Endodermal cell (in vitro differentiated cells): Measurements from ENCODE around the gene PRIM1. TPM values are rescaled to one million over a fixed set of nuclear protein-coding genes. Genes with fewer than 3 reads are reported as not detected.
A peak's percentile ranks its signal among the peaks of the same experiment; 100 is the strongest.
"Not testable (repeated sequence)": the region's sequence is repeated elsewhere in the genome, so short reads cannot be mapped to it uniquely, and the experiment has no call there.

Experiments
- DNase-seq: peaks from one replicate; pipeline ENCODE4 v3.0.0-alpha.2; 2017
- H3K27ac ChIP-seq: 2 replicates; pipeline ENCODE4 v1.5.1; 2013; ENCODE audit warnings: mild to moderate bottlenecking, low read depth, low read length, moderate library complexity
- H3K27me3 ChIP-seq: 2 replicates; pipeline ENCODE4 v1.6.1; 2013; ENCODE audit warnings: mild to moderate bottlenecking, low read length, moderate library complexity; ENCODE audit not compliant: insufficient read depth, control insufficient read depth, poor library complexity, severe bottlenecking
- H3K36me3 ChIP-seq: 2 replicates; pipeline ENCODE4 v1.7.0; 2013; ENCODE audit warnings: mild to moderate bottlenecking, low read length, moderate library complexity; ENCODE audit not compliant: control insufficient read depth, insufficient read depth
- H3K4me1 ChIP-seq: one replicate; pipeline ENCODE4 v1.7.0; 2013; ENCODE audit warnings: low read length; ENCODE audit not compliant: control insufficient read depth, insufficient read depth
- H3K4me3 ChIP-seq: 2 replicates; pipeline ENCODE4 v1.5.1; 2013; ENCODE audit warnings: mild to moderate bottlenecking, low read length, moderate library complexity
- H3K9ac ChIP-seq: 2 replicates; pipeline ENCODE4 v1.6.1; 2013; ENCODE audit warnings: mild to moderate bottlenecking, low read length, moderate library complexity; ENCODE audit not compliant: poor library complexity, severe bottlenecking; ENCODE audit errors: extremely low read depth
- H3K9me3 ChIP-seq: 2 replicates; pipeline ENCODE4 v1.6.1; 2013; ENCODE audit warnings: mild to moderate bottlenecking, low read length, moderate library complexity; ENCODE audit not compliant: control insufficient read depth
- H3K27ac Mint-ChIP-seq: 2 replicates; pipeline ENCODE4 v1.8.0; 2020; ENCODE audit warnings: mixed read lengths
- H3K27me3 Mint-ChIP-seq: 2 replicates; pipeline ENCODE4 v1.8.0; 2021; ENCODE audit warnings: mild to moderate bottlenecking, mixed read lengths; ENCODE audit not compliant: insufficient read depth
- H3K36me3 Mint-ChIP-seq: 2 replicates; pipeline ENCODE4 v1.8.0; 2020; ENCODE audit warnings: low read depth, mixed read lengths
- H3K4me1 Mint-ChIP-seq: 2 replicates; pipeline ENCODE4 v1.8.0; 2020; ENCODE audit warnings: mixed read lengths
- H3K4me3 Mint-ChIP-seq: 2 replicates; pipeline ENCODE4 v1.8.0; 2020; ENCODE audit warnings: mild to moderate bottlenecking, moderate library complexity, mixed read lengths
- H3K9me3 Mint-ChIP-seq: 2 replicates; pipeline ENCODE4 v1.8.0; 2020; ENCODE audit warnings: mild to moderate bottlenecking, mixed read lengths
- WGBS, 2 experiments: methylation state at CpG; one replicate each; pipeline versions ENCODE4 v1.1.5 to v1.1.7; 2013; ENCODE audit warnings: missing lambda C conversion rate in 2 of 2, mixed read lengths in 1 of 2; ENCODE audit not compliant: insufficient coverage in 1 of 2, insufficient read length in 1 of 2; 5-methylcytosine and 5-hydroxymethylcytosine counted together
- long read RNA-seq, 4 experiments: library from polyadenylated mRNA in 2 of 4; library from RNA in 1 of 4; library from capped mRNA in 1 of 4; stranded (forward) in 3 of 4; unstranded in 1 of 4; transcript quantifications; one replicate each; pipeline ENCODE4 v2.0.0, GENCODE V29; 2020 to 2021; ENCODE audit warnings: inconsistent platforms in 1 of 4
- polyA plus RNA-seq, 2 experiments: library from polyadenylated mRNA; stranded (reverse); fragments of 50-300 nt; gene quantifications; one replicate each; pipeline ENCODE4 v1.2.3, GENCODE V29; 2013
- total RNA-seq, 2 donors: library from RNA; stranded (reverse); fragmentation: NEBNext Ultra II Directional in 1 of 2; extraction: Animal tissue kit (Norgen Biotek cat#: 25700) in 1 of 2; gene quantifications; 2 replicates in 1 of 2; 3 replicates in 1 of 2; pipeline ENCODE4 v1.2.1, GENCODE V29; 2021
- TF ChIP-seq, protein P1 (sequence below): fragments of 200-600 bp; sonication (generic); conservative IDR thresholded peaks from 2 replicates; pipeline ENCODE4 v1.5.0; 2021; ENCODE audit warnings: antibody characterized with exemption, mild to moderate bottlenecking

PRIM1 gene
- total RNA-seq, result 10 to 100 TPM; 34.8 to 44.2 TPM
- 50.0 TPM for polyA plus RNA-seq (2013, experiment 1 of 2)
- polyA plus RNA-seq (2013, experiment 2 of 2), result 46.0 TPM
- long read RNA-seq, experiment 1, partial matches to known transcripts, result 3 of 13 reads
- long read RNA-seq, experiment 1, other reads (novel, unspliced or antisense), result 10 of 13 reads
- long read RNA-seq, experiment 2, transcript PRIM1-201 (13 exons, 1,393 nt), result major isoform, 12 of 16 reads
- long read RNA-seq, experiment 2, partial matches to known transcripts, result 1 of 16 reads
- long read RNA-seq, experiment 2, other reads (novel, unspliced or antisense), result 3 of 16 reads
- long read RNA-seq, experiment 3, transcript PRIM1-201 (13 exons, 1,393 nt), result major isoform, 18 of 76 reads
- long read RNA-seq, experiment 3, partial matches to known transcripts, result 34 of 76 reads
- long read RNA-seq, experiment 3, other reads (novel, unspliced or antisense), result 24 of 76 reads
- long read RNA-seq, experiment 4, transcript PRIM1-201 (13 exons, 1,393 nt), result major isoform, 52 of 73 reads
- long read RNA-seq, experiment 4, partial matches to known transcripts, result 3 of 73 reads
- long read RNA-seq, experiment 4, other reads (novel, unspliced or antisense), result 18 of 73 reads

DNA sequence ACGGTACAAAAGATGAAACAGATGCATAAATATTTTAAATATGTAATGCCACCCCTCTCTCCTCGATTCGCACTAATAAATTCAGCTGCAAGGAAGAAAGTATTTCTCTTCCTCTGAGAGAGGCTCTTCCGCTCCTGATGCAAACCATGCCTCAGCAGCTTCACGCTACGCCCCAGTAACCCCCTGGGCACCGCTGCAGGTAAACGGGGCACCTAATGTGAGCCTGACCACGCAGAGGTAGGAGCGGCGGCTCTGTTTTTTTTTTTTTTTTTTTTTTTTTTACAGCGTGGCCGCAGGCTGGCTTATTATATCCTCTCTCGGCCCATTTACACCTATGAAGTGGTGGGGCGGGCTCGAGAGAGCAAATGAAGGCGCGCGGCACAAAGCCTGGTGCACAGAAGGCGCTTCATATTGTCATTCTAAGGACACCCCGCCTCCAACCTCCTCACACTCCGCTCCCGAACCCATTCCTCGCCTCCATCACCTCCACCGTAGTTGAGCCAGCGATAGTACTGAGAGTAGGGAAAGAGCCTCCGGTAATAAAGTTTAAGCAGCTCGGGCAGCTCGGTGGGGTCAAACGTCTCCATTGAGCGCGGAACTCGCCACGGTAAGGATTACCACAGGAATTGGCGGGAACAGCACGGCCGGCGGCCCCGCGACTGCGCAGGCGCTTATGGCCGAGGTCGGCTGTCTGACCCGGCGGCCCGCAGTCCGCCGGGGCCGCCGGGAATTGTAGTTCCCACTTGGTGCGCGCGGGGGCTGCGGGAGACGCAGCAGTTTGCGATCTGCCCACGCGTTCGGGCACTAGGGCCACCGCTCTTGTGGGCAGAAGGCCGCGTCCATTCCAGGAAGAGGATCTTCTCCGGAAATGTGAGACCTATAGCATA, at the start of gene PRIM1:
Gene PRIM1 (minus strand): TSS at position 612 of the 887 bp plus-strand sequence. CDS start 25 bp downstream, at position 587.
- Mint-ChIP-seq H3K4me3 (peak within 1 kb of the TSS; percentile 82), H3K9me3 (no peaks in the 10 kb centered on the region), H3K27ac (peak within 1 kb of the TSS; percentile 98), H3K27me3 (no peaks in the 10 kb centered on the region), H3K4me1 (peaks cover 10% of the 10 kb centered on the region), H3K36me3 (peaks cover 23% of the 10 kb centered on the region)
- H3K9ac ChIP-seq, result peak within 1 kb of the TSS; percentile 96
- TF ChIP-seq, protein P1, sequence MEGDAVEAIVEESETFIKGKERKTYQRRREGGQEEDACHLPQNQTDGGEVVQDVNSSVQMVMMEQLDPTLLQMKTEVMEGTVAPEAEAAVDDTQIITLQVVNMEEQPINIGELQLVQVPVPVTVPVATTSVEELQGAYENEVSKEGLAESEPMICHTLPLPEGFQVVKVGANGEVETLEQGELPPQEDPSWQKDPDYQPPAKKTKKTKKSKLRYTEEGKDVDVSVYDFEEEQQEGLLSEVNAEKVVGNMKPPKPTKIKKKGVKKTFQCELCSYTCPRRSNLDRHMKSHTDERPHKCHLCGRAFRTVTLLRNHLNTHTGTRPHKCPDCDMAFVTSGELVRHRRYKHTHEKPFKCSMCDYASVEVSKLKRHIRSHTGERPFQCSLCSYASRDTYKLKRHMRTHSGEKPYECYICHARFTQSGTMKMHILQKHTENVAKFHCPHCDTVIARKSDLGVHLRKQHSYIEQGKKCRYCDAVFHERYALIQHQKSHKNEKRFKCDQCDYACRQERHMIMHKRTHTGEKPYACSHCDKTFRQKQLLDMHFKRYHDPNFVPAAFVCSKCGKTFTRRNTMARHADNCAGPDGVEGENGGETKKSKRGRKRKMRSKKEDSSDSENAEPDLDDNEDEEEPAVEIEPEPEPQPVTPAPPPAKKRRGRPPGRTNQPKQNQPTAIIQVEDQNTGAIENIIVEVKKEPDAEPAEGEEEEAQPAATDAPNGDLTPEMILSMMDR, result peak; percentile 39
- peaks cover 4% of the 10 kb centered on the region for H3K4me1 ChIP-seq
- DNase-seq, result peak; percentile 97
- peak within 1 kb of the TSS; percentile 86 for H3K4me3 ChIP-seq
- peaks cover 10% of the 10 kb centered on the region for H3K36me3 ChIP-seq
- no peaks in the 10 kb centered on the region for H3K9me3 ChIP-seq
- 0% methylated on average over 31 to 61 of the region's 64 CpGs for WGBS, 2 experiments
- no peaks in the 10 kb centered on the region for H3K27me3 ChIP-seq
- peak within 1 kb of the TSS; percentile 92 for H3K27ac ChIP-seq

DNA sequence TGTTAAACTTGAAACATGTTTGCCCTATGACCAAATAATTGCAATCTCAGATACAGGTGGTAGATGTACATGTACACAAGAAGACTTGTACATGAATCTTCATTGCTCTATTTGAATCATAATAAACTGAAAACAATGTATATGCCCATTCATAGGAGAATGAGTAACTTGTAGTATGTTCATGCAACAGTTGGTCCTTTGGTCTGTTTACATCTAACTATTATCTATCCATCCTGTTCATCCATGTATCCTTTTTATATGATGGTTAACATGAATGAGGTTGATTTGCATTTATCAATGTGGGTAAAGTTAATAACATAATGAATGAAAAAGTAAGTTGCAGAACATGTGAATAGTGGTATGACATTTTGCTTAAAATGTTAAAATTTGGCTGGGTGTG, 48.1 kb upstream of the PRIM1 start:
- DNase-seq, result no peak
- Mint-ChIP-seq H3K27ac (no peak overlapping the region), H3K4me1 (no peaks in the 10 kb centered on the region), H3K4me3 (no peak overlapping the region), H3K27me3 (no peaks in the 10 kb centered on the region), H3K9me3 (peaks cover 22% of the 10 kb centered on the region), H3K36me3 (no peaks in the 10 kb centered on the region)
- Histone ChIP-seq H3K4me3 (no peak overlapping the region), H3K9ac (no peak overlapping the region), H3K9me3 (no peaks in the 10 kb centered on the region), H3K27me3 (no peaks in the 10 kb centered on the region), H3K36me3 (no peaks in the 10 kb centered on the region), H3K4me1 (no peaks in the 10 kb centered on the region), H3K27ac (no peak overlapping the region)
- TF ChIP-seq, protein P1, result no peak

DNA sequence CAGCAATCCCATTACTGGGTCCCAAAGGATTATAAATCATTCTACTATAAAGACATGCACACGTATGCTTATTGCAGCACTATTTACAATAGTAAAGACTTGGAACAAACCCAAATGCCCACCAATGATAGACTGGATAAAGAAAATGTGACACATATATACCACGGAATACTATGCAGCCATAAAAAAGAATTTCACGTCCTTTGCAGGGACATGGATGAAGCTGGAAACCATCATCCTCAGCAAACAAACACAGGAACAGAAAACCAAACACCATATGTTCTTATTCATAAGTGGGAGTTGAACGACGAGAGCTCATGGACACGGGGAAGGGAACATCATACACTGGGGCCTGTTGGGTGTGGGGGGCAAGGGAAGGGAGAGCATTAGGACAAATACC, 47.2 kb upstream of the PRIM1 start:
- not testable (repeated sequence) for DNase-seq, H3K27me3 ChIP-seq, H3K27ac Mint-ChIP-seq, H3K36me3 Mint-ChIP-seq, H3K36me3 ChIP-seq, H3K27me3 Mint-ChIP-seq, H3K9ac ChIP-seq, H3K4me3 ChIP-seq, H3K9me3 ChIP-seq, H3K27ac ChIP-seq, H3K4me1 Mint-ChIP-seq, H3K4me3 Mint-ChIP-seq, H3K4me1 ChIP-seq
- 86 to 90% methylated on average over 2 to 6 of the region's 6 CpGs for WGBS, 2 experiments
- H3K9me3 Mint-ChIP-seq, result peaks cover 22% of the 10 kb centered on the region

DNA sequence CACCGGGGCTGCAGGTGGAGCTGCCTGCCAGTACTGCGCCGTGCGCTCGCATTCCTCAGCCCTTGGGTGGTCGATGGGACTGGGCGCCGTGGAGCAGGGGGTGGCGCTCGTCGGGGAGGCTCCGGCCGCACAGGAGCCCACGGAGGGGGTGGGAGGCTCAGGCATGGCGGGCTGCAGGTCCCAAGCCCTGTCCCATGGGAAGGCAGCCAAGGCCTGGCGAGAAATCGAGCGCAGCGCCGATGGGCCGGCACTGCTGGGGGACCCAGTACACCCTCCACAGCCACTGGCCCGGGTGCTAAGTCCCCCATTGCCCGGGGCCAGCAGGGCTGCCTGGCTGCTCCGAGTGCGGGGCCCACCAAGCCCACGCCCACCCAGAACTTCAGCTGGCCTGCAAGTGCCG, 43.7 kb upstream of the PRIM1 start:
- not testable (repeated sequence) for H3K4me3 ChIP-seq, H3K27ac Mint-ChIP-seq, H3K4me1 Mint-ChIP-seq, H3K4me3 Mint-ChIP-seq, H3K9ac ChIP-seq, H3K36me3 ChIP-seq, H3K36me3 Mint-ChIP-seq, H3K27me3 Mint-ChIP-seq, H3K27me3 ChIP-seq, H3K27ac ChIP-seq, H3K4me1 ChIP-seq, DNase-seq, H3K9me3 ChIP-seq
- WGBS, 2 experiments, result 91 to 94% methylated on average over 3 to 22 of the region's 27 CpGs
- H3K9me3 Mint-ChIP-seq, result peaks cover 32% of the 10 kb centered on the region

DNA sequence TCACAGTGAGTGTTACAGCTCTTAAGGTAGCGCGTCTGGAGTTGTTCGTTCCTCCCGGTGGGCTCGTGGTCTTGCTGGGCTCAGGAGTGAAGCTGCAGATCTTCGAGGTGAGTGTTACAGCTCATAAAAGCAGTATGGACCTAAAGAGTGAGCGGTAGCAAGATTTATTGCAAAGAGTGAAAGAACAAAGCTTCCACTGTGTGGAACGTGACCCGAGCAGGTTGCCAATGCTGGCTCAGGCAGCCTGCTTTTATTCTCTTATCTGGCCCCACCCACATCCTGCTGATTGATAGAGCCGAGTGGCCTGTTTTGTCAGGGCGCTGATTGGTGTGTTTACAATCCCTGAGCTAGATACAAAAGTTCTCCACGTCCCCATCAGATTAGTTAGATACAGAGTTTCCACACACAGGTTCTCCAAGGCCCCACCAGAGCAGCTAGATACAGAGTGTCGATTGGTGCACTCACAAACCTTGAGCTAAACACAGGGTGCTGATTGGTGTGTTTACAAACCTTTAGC, 43.0 kb upstream of the PRIM1 start:
- not testable (repeated sequence) for DNase-seq, H3K27ac ChIP-seq, H3K4me1 ChIP-seq, H3K36me3 ChIP-seq, H3K4me3 ChIP-seq, H3K9me3 ChIP-seq, H3K9ac ChIP-seq, H3K4me1 Mint-ChIP-seq, H3K27me3 Mint-ChIP-seq, H3K27ac Mint-ChIP-seq, H3K36me3 Mint-ChIP-seq, H3K27me3 ChIP-seq, H3K4me3 Mint-ChIP-seq
- WGBS, 2 experiments, result 89 to 94% methylated on average over 9 to 10 of the region's 13 CpGs
- H3K9me3 Mint-ChIP-seq, result peaks cover 39% of the 10 kb centered on the region
